Activated gamma-delta T cell treated with anti-CD3 and anti-CD28 coated beads, Interleukin-2, amount 50 U/mL, for 16 hours (primary cell): ENCODE data around the gene CCDC88B.

Source experiments
- DNase-seq: peaks from one replicate; pipeline ENCODE4 v3.0.0-alpha.2; 2020; ENCODE audit warnings: low read depth

The CCDC88B gene

GRCh38 chr11:64382586-64382985, 42.6 kb downstream of the CCDC88B start:
- no peak for DNase-seq

- DNase-seq: no peak
Measured at GRCh38 chr11:64383580-64383979, 43.6 kb downstream of the CCDC88B start.

- no peak for DNase-seq
Measured at GRCh38 chr11:64384028-64384737, 44.2 kb downstream of the CCDC88B start.

GRCh38 chr11:64384981-64385944, 45.3 kb downstream of the CCDC88B start:
- DNase-seq: no peak

- no peak for DNase-seq
Measured at GRCh38 chr11:64385945-64386704, 46.1 kb downstream of the CCDC88B start.

- no peak for DNase-seq
Measured at GRCh38 chr11:64387916-64388315, 47.9 kb downstream of the CCDC88B start.

- DNase-seq: no peak
Measured at GRCh38 chr11:64388894-64389293, 48.9 kb downstream of the CCDC88B start.

GRCh38 chr11:64389851-64390250, 49.8 kb downstream of the CCDC88B start:
- no peak for DNase-seq

GRCh38 chr11:64390558-64390957, 50.6 kb downstream of the CCDC88B start:
- no peak for DNase-seq

GRCh38 chr11:64391839-64392238, 51.8 kb downstream of the CCDC88B start:
- no peak for DNase-seq

GRCh38 chr11:64395545-64396078, 55.6 kb downstream of the CCDC88B start:
- DNase-seq: no peak

- no peak for DNase-seq
Measured at GRCh38 chr11:64396079-64396591, 56.1 kb downstream of the CCDC88B start.

- no peak for DNase-seq
Measured at GRCh38 chr11:64400102-64400501, 60.1 kb downstream of the CCDC88B start.

GRCh38 chr11:64400667-64401066, 60.7 kb downstream of the CCDC88B start:
- no peak for DNase-seq

GRCh38 chr11:64401775-64402174, 61.8 kb downstream of the CCDC88B start:
- DNase-seq: no peak

GRCh38 chr11:64403106-64403505, 63.1 kb downstream of the CCDC88B start:
- no peak for DNase-seq

GRCh38 chr11:64406221-64406946, 66.4 kb downstream of the CCDC88B start:
- DNase-seq: no peak
